Endothelial cell of umbilical vein (primary cell): ENCODE data around the gene SLC5A3. TPM values are rescaled to one million over a fixed set of nuclear protein-coding genes. Genes with fewer than 3 reads are reported as not detected.

ENCODE experiments used
- BruUV-seq: library from RNA; stranded (reverse); fragments of 400-500 nt; replicated peaks from 2 replicates; lab custom pipeline; 2021; lab: Mats Ljungman, UMichigan
- CTCF ChIA-PET: fragments of 300-600, 350-600 bp; sonication (Branson Sonifier 250); formaldehyde crosslinking; loops from one replicate; lab custom pipeline; 2021; ENCODE audit warnings: antibody characterized with exemption, inconsistent platforms; lab: Charles Lee
- POLR2A ChIA-PET: fragments of 300-600, 350-600 bp; sonication (Branson Sonifier 250); formaldehyde crosslinking; loops from one replicate; lab custom pipeline; 2021; ENCODE audit warnings: antibody characterized with exemption, inconsistent platforms; lab: Charles Lee
- DNase-seq: peaks from one replicate; pipeline ENCODE4 v3.0.0-alpha.2; 2011; ENCODE audit warnings: low read depth, low spot score
- FAIRE-seq: peaks from 2 replicates; lab custom pipeline; 2011; peaks lifted over from hg19 to GRCh38; lab: Jason Lieb, UNC
- H2AFZ ChIP-seq: 2 replicates; pipeline ENCODE4 v1.6.0; 2012; ENCODE audit warnings: low read depth, low read length, control low read depth, inconsistent platforms
- H3K27ac ChIP-seq: 2 replicates; pipeline ENCODE4 v1.5.1; 2011; ENCODE audit warnings: low read depth, mild to moderate bottlenecking, control low read depth, low read length, moderate library complexity; ENCODE audit not compliant: insufficient read depth
- H3K27me3 ChIP-seq, 2 experiments: 2 replicates each; pipeline versions ENCODE4 v1.6.0 to v1.6.1; 2011; ENCODE audit warnings: low read length in 2 of 2, mixed read lengths in 1 of 2; ENCODE audit not compliant: control insufficient read depth in 2 of 2, insufficient read depth in 2 of 2
- H3K36me3 ChIP-seq, 2 experiments: 2 replicates in 1 of 2; 3 replicates in 1 of 2; pipeline ENCODE4 v1.5.1; 2011; ENCODE audit warnings: low read length in 2 of 2, mild to moderate bottlenecking in 1 of 2, moderate library complexity in 1 of 2; ENCODE audit not compliant: control insufficient read depth in 2 of 2, insufficient read depth in 2 of 2; ENCODE audit errors: extremely low read depth in 1 of 2
- H3K4me1 ChIP-seq: 3 replicates; pipeline ENCODE4 v1.5.1; 2011; ENCODE audit warnings: mild to moderate bottlenecking, low read length; ENCODE audit not compliant: control insufficient read depth, insufficient read depth; ENCODE audit errors: extremely low read depth
- H3K4me2 ChIP-seq: 2 replicates; pipeline ENCODE4 v1.6.1; 2011; ENCODE audit warnings: low read length, control low read depth, mixed read lengths; ENCODE audit not compliant: insufficient read depth
- H3K4me3 ChIP-seq, 3 experiments: fragments of 200-600 bp in 1 of 3; sonication (generic), shearing (Covaris generic) in 1 of 3; replicated peaks in 1 of 3; 2 replicates each; pipeline ENCODE4 v1.5.1; 2011 to 2016; ENCODE audit warnings: control low read depth in 3 of 3, low read length in 3 of 3, mild to moderate bottlenecking in 2 of 3, inconsistent platforms in 1 of 3, low read depth in 1 of 3, moderate library complexity in 1 of 3; ENCODE audit not compliant: insufficient read depth in 1 of 3
- H3K79me2 ChIP-seq: 2 replicates; pipeline ENCODE4 v1.6.0; 2012; ENCODE audit warnings: low read length, inconsistent platforms; ENCODE audit not compliant: control insufficient read depth, insufficient read depth
- H3K9ac ChIP-seq: replicated peaks from 2 replicates; pipeline ENCODE3; 2011; ENCODE audit warnings: low read length, control low read depth; ENCODE audit not compliant: insufficient read depth; ENCODE audit errors: extremely low read depth
- H3K9me1 ChIP-seq: replicated peaks from 3 replicates; pipeline ENCODE4 v1.6.0; 2011; ENCODE audit warnings: mild to moderate bottlenecking, low read length; ENCODE audit not compliant: control insufficient read depth, insufficient read depth; ENCODE audit errors: extremely low read depth
- H3K9me3 ChIP-seq: replicated peaks from 2 replicates; pipeline ENCODE4 v1.5.1; 2012; ENCODE audit warnings: low read length, inconsistent platforms; ENCODE audit not compliant: control insufficient read depth, insufficient read depth
- H4K20me1 ChIP-seq: replicated peaks from 2 replicates; pipeline ENCODE3; 2011; ENCODE audit warnings: mild to moderate bottlenecking, low read length; ENCODE audit not compliant: control insufficient read depth, insufficient read depth; ENCODE audit errors: extremely low read depth
- CTCF ChIP-seq, 2 donors: IDR thresholded peaks; 1 replicate in 1 of 2; 2 replicates in 1 of 2; pipeline ENCODE4 v1.5.1; 2011; ENCODE audit warnings: low read length in 2 of 2, mild to moderate bottlenecking in 2 of 2, moderate library complexity in 2 of 2, control low read depth in 1 of 2, inconsistent platforms in 1 of 2, low read depth in 1 of 2; ENCODE audit not compliant: insufficient read depth in 1 of 2; ENCODE audit errors: extremely low read depth in 1 of 2
- EZH2 ChIP-seq: IDR thresholded peaks from 2 replicates; pipeline ENCODE4 v1.6.1; 2012; ENCODE audit warnings: borderline replicate concordance, low read depth, mild to moderate bottlenecking, moderate library complexity, low read length, inconsistent platforms; ENCODE audit not compliant: severe bottlenecking
- FOS ChIP-seq: IDR thresholded peaks from 2 replicates; pipeline ENCODE4 v1.6.1; 2011; ENCODE audit warnings: mild to moderate bottlenecking, low read length, moderate library complexity, borderline replicate concordance; ENCODE audit not compliant: insufficient read depth
- GATA2 ChIP-seq: IDR thresholded peaks from 2 replicates; pipeline ENCODE4 v1.7.0; 2011; ENCODE audit warnings: low read depth, mild to moderate bottlenecking, moderate library complexity, mixed read lengths, low read length; ENCODE audit not compliant: insufficient read length, insufficient read depth
- JUN ChIP-seq: IDR thresholded peaks from 2 replicates; pipeline ENCODE4 v1.6.1; 2011; ENCODE audit warnings: borderline replicate concordance, low read depth; ENCODE audit not compliant: insufficient read length, insufficient read depth
- MYC ChIP-seq: IDR thresholded peaks from one replicate; pipeline ENCODE4 v1.6.1; 2011; ENCODE audit warnings: mild to moderate bottlenecking, low read depth, low read length
- POLR2AphosphoS5 ChIP-seq: IDR thresholded peaks from 2 replicates; pipeline ENCODE4 v1.6.1; 2012; ENCODE audit warnings: low read depth, mild to moderate bottlenecking, control low read depth, low read length, moderate library complexity; ENCODE audit not compliant: insufficient read depth
- dilution Hi-C: fragments of 300-500 bp; cut with MboI; formaldehyde crosslinking; loops from one replicate; pipeline ENCODE4 v1.15.0; 2019; ENCODE audit warnings: low sequenced_read_pairs; ENCODE audit not compliant: extremely low pct_ligation_motif_present
- intact Hi-C: fragments of 100-400 bp; cut with micrococcal nuclease; formaldehyde crosslinking; loops from one replicate; pipeline ENCODE4 v1.10.0; 2022
- polyA plus RNA-seq, 4 experiments: library from polyadenylated mRNA; depleted of rRNA in 3 of 4; stranded (reverse) in 3 of 4; unstranded in 1 of 4; fragments of >200 nt; gene quantifications; 2 replicates each; pipeline versions ENCODE4 v1.2.1 to v1.2.3, GENCODE V29; 2011 to 2012; ENCODE audit warnings: missing spikeins in 1 of 4
- total RNA-seq: library from RNA; stranded (reverse); gene quantifications from 2 replicates; pipeline ENCODE4 v1.2.3, GENCODE V29; 2021

SLC5A3 gene
- total and polyA plus RNA-seq, 2 donors (not counting 3 experiments of a cell fraction or from before 2014, with no cell fraction given) = 1.6 to 8.0 TPM

GRCh38 chr21:34046917-34047316, 26.5 kb upstream of the SLC5A3 start:
- no peak overlapping the region for H3K9ac ChIP-seq
- FAIRE-seq (no peak), DNase-seq (no peak)
- H3K36me3 ChIP-seq = no peaks in the 10 kb centered on the region
- dilution Hi-C loops (no loop called here), intact Hi-C loops (no loop called here)
- ChIA-PET CTCF (no interaction called here), POLR2A (no interaction called here)
- H3K9me3 ChIP-seq = no peaks in the 10 kb centered on the region
- no peaks in the 10 kb centered on the region for H4K20me1 ChIP-seq
- no peak overlapping the region for H3K4me2 ChIP-seq
- no peak overlapping the region for H3K4me3 ChIP-seq
- H3K4me1 ChIP-seq = no peaks in the 10 kb centered on the region
- no peaks in the 10 kb centered on the region for H3K9me1 ChIP-seq
- H3K27me3 ChIP-seq = peaks cover 15 to 20% of the 10 kb centered on the region in 2 experiments
- no TSS peak for BruUV-seq
- H3K79me2 ChIP-seq = no peaks in the 10 kb centered on the region
- H3K27ac ChIP-seq = no peak overlapping the region
- no peak for TF ChIP-seq EZH2
- TF ChIP-seq JUN = no peak
- TF ChIP-seq MYC = no peak
- TF ChIP-seq CTCF (IDR thresholded peaks at IDR 0.05; ENCODE audit: extremely low read depth in 1 of 2, insufficient read depth in 1 of 2, low read depth in 1 of 2, low read length in 2 of 2) = no peak
- TF ChIP-seq GATA2 = no peak
- no peak for TF ChIP-seq FOS
- no peak for TF ChIP-seq POLR2AphosphoS5
- no peak overlapping the region for H2AFZ ChIP-seq
